Activated CD4-positive, alpha-beta memory T cell treated with anti-CD3 and anti-CD28 coated beads for 36 hours (primary cell): Measurements from ENCODE around the gene TMEM236. TPM values are rescaled to one million over a fixed set of nuclear protein-coding genes. Genes with fewer than 3 reads are reported as not detected.
A peak's percentile ranks its signal among the peaks of the same experiment; 100 is the strongest.

Source experiments
- CTCF ChIA-PET: fragments of 350-600 bp; sonication (Branson Sonifier 250); formaldehyde crosslinking; loops from one replicate; lab custom pipeline; 2021; ENCODE audit warnings: antibody characterized with exemption, inconsistent platforms; lab: Charles Lee
- POLR2A ChIA-PET: fragments of 350-600 bp; sonication (Branson Sonifier 250); formaldehyde crosslinking; loops from one replicate; lab custom pipeline; 2021; ENCODE audit warnings: antibody characterized with exemption; lab: Charles Lee
- DNase-seq: peaks from one replicate; pipeline ENCODE4 v3.0.0-alpha.2; 2020
- H3K27ac Mint-ChIP-seq: one replicate; pipeline ENCODE4 v1.8.0; 2021; ENCODE audit warnings: mixed read lengths
- H3K27me3 Mint-ChIP-seq: one replicate; pipeline ENCODE4 v1.8.0; 2021; ENCODE audit warnings: mixed read lengths
- H3K36me3 Mint-ChIP-seq: one replicate; pipeline ENCODE4 v1.8.0; 2021; ENCODE audit warnings: mixed read lengths
- H3K4me1 Mint-ChIP-seq: one replicate; pipeline ENCODE4 v1.8.0; 2021; ENCODE audit warnings: low read depth, mixed read lengths
- H3K4me3 Mint-ChIP-seq: one replicate; pipeline ENCODE4 v1.8.0; 2021; ENCODE audit warnings: mild to moderate bottlenecking, mixed read lengths
- H3K9me3 Mint-ChIP-seq: one replicate; pipeline ENCODE4 v1.8.0; 2021; ENCODE audit warnings: mixed read lengths
- intact Hi-C: fragments of 100-400 bp; cut with micrococcal nuclease; formaldehyde crosslinking; loops from one replicate; pipeline ENCODE4 v1.15.1; 2023
- total RNA-seq, 2 experiments: library from RNA; stranded (reverse); gene quantifications; one replicate each; pipeline ENCODE4 v1.2.3, GENCODE V29; 2021

TMEM236 gene
- total RNA-seq, 2 experiments from 2014 or later = 0.07 to 0.10 TPM

- Mint-ChIP-seq H3K4me3 (no peak overlapping the region), H3K27me3 (no peaks in the 10 kb centered on the region), H3K9me3 (no peaks in the 10 kb centered on the region), H3K27ac (no peak overlapping the region), H3K36me3 (no peaks in the 10 kb centered on the region), H3K4me1 (no peaks in the 10 kb centered on the region)
- ChIA-PET POLR2A (no interaction called here), CTCF (no interaction called here)
- intact Hi-C loops = no loop called here
- DNase-seq = no peak
These were observed 43.1 kb downstream of the TMEM236 start for GRCh38 chr10:17795083-17795482.

- Mint-ChIP-seq H3K4me3 (no peak overlapping the region), H3K36me3 (no peaks in the 10 kb centered on the region), H3K9me3 (no peaks in the 10 kb centered on the region), H3K4me1 (no peaks in the 10 kb centered on the region), H3K27ac (no peak overlapping the region), H3K27me3 (no peaks in the 10 kb centered on the region)
- no peak for DNase-seq
- ChIA-PET POLR2A (no interaction called here), CTCF (no interaction called here)
- intact Hi-C loops = no loop called here
These were observed 44.0 kb downstream of the TMEM236 start for GRCh38 chr10:17795813-17796594.

DNA sequence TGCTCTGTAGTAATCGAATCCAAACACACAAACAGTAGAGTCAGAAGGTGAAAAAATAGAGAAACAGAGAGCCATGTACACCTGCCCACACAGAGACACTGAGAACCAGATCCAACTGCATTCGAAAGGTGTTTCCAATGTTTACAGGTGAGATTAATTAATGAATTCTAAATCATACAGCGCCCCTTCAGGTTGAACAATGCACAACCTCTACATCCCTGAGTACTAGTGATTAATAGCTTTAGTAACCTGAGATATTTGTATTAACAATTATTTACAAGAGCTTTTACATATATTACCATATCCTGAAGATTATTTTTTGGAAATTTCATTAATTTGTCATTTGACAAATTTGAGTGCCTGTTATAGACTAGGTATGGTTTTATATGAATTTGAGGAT is 49.5 kb downstream of the TMEM236 start:
- intact Hi-C loops = no loop called here
- Mint-ChIP-seq H3K27ac (no peak overlapping the region), H3K4me3 (no peak overlapping the region), H3K36me3 (no peaks in the 10 kb centered on the region), H3K4me1 (peaks cover 7% of the 10 kb centered on the region), H3K27me3 (peaks cover 4% of the 10 kb centered on the region), H3K9me3 (no peaks in the 10 kb centered on the region)
- no peak for DNase-seq
- ChIA-PET CTCF (no interaction called here), POLR2A (no interaction called here)

GRCh38 chr10:17802350-17802749 is 50.3 kb downstream of the TMEM236 start:
- POLR2A ChIA-PET = no interaction called here
- intact Hi-C loops = no loop called here
- H3K27ac Mint-ChIP-seq = no peak overlapping the region

GRCh38 chr10:17802976-17803375 is 51.0 kb downstream of the TMEM236 start:
- ChIA-PET CTCF (no interaction called here), POLR2A (no interaction called here)
- Mint-ChIP-seq H3K9me3 (no peaks in the 10 kb centered on the region), H3K4me1 (peaks cover 7% of the 10 kb centered on the region), H3K27ac (no peak overlapping the region), H3K27me3 (peaks cover 6% of the 10 kb centered on the region), H3K36me3 (no peaks in the 10 kb centered on the region), H3K4me3 (no peak overlapping the region)
- intact Hi-C loops = no loop called here
- no peak for DNase-seq

More at GRCh38 chr10:17802350-17802749, 50.3 kb downstream of the TMEM236 start:
- Mint-ChIP-seq H3K4me3 (no peak overlapping the region), H3K4me1 (peaks cover 7% of the 10 kb centered on the region), H3K27me3 (peaks cover 6% of the 10 kb centered on the region), H3K9me3 (no peaks in the 10 kb centered on the region), H3K36me3 (no peaks in the 10 kb centered on the region)
- CTCF ChIA-PET = no interaction called here
- DNase-seq = no peak

GRCh38 chr10:17805330-17805729 is 53.3 kb downstream of the TMEM236 start:
- H3K4me1 Mint-ChIP-seq = peaks cover 14% of the 10 kb centered on the region
- H3K9me3 Mint-ChIP-seq = no peaks in the 10 kb centered on the region
- no peak for DNase-seq
- H3K4me3 Mint-ChIP-seq = no peak overlapping the region
- ChIA-PET POLR2A (no interaction called here), CTCF (no interaction called here)
- no peak overlapping the region for H3K27ac Mint-ChIP-seq
- no peaks in the 10 kb centered on the region for H3K36me3 Mint-ChIP-seq
- peaks cover 18% of the 10 kb centered on the region for H3K27me3 Mint-ChIP-seq
- intact Hi-C loops = no loop called here

- Mint-ChIP-seq H3K4me3 (no peak overlapping the region), H3K27me3 (peaks cover 24% of the 10 kb centered on the region), H3K27ac (no peak overlapping the region), H3K4me1 (peaks cover 15% of the 10 kb centered on the region), H3K36me3 (no peaks in the 10 kb centered on the region), H3K9me3 (no peaks in the 10 kb centered on the region)
- peak; percentile 29 for DNase-seq
- intact Hi-C loops = no loop called here
- ChIA-PET POLR2A (no interaction called here), CTCF (no interaction called here)
These were observed 54.0 kb downstream of the TMEM236 start for GRCh38 chr10:17805921-17806577.

- no peaks in the 10 kb centered on the region for H3K9me3 Mint-ChIP-seq
- POLR2A ChIA-PET = no interaction called here
- DNase-seq = no peak
- H3K36me3 Mint-ChIP-seq = no peaks in the 10 kb centered on the region
- intact Hi-C loops = no loop called here
- peaks cover 41% of the 10 kb centered on the region for H3K27me3 Mint-ChIP-seq
- no peak within 1 kb of the TSS for H3K4me3 Mint-ChIP-seq
- H3K27ac Mint-ChIP-seq = no peak within 1 kb of the TSS
- H3K4me1 Mint-ChIP-seq = peaks cover 8% of the 10 kb centered on the region
- CTCF ChIA-PET = no interaction called here
These were observed 57.2 kb downstream of the TMEM236 start, which contains the start of gene MRC1 for GRCh38 chr10:17808971-17809841. TSS of gene MRC1 (plus strand) at chr10:17809348. CDS start at chr10:17809466, 118 bp downstream.

DNA sequence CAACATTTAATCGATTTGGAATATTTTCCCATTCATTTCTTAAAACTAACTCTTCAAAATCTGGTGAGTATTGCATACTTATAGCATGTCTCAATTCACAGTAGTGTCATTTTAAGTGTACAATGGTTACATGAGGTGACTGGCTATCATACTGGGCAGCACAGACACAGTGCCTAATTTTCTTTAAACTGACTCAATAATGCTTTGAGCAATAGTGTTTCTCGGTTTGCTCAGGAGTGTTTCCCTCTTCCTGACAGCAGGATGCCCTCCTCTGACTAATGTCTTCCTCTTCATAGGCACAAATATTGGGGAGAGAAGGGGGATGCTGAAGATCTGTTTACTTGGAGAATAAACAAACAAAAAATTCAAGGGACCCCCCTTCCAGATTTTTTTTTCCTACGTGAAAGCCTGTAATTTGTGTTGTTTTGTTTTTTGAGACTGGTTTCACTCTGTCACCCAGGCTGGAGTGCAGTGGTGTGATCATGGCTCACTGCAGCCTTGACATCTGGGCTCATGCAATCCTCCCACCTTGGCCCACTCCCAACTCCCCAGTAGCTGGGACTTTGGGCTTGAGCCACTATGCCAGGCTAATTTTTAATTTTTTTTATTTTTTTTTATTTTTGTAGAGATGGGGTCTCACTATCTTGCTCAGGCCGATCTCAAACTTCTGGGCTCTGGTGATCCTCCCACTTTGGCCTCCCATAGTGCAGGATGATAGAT is 59.3 kb downstream of the TMEM236 start:
- no peak overlapping the region for H3K27ac Mint-ChIP-seq
- CTCF ChIA-PET = no interaction called here
- peaks cover 8% of the 10 kb centered on the region for H3K4me1 Mint-ChIP-seq
- no peaks in the 10 kb centered on the region for H3K36me3 Mint-ChIP-seq
- DNase-seq = no peak
- POLR2A ChIA-PET = no interaction called here
- intact Hi-C loops = no loop called here
- H3K4me3 Mint-ChIP-seq = no peak overlapping the region
- peaks cover 41% of the 10 kb centered on the region for H3K27me3 Mint-ChIP-seq
- H3K9me3 Mint-ChIP-seq = no peaks in the 10 kb centered on the region

DNA sequence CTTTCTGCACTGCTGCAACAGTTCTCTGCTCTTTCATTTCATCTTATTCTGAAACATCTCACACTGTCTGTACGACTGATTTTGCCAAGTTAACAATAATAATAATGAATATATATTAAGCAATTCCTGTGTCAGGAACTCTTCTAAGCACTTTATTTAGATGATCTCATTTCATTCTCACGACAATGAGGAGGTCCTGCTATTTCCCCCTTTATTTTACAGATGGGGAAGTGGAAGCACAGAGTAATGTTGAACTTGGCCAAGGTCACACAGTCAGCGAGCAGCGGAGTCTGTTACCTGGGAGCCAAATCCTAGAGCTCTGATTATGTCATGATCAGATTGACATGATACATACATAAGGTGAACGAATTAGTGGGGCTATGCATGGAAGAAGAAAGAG is 63.0 kb downstream of the TMEM236 start:
- intact Hi-C loops = no loop called here
- H3K4me3 Mint-ChIP-seq = no peak overlapping the region
- peaks cover 29% of the 10 kb centered on the region for H3K27me3 Mint-ChIP-seq
- peaks cover 3% of the 10 kb centered on the region for H3K4me1 Mint-ChIP-seq
- no peak for DNase-seq
- POLR2A ChIA-PET = no interaction called here
- no peaks in the 10 kb centered on the region for H3K9me3 Mint-ChIP-seq
- no peaks in the 10 kb centered on the region for H3K36me3 Mint-ChIP-seq
- H3K27ac Mint-ChIP-seq = no peak overlapping the region
- CTCF ChIA-PET = no interaction called here

DNA sequence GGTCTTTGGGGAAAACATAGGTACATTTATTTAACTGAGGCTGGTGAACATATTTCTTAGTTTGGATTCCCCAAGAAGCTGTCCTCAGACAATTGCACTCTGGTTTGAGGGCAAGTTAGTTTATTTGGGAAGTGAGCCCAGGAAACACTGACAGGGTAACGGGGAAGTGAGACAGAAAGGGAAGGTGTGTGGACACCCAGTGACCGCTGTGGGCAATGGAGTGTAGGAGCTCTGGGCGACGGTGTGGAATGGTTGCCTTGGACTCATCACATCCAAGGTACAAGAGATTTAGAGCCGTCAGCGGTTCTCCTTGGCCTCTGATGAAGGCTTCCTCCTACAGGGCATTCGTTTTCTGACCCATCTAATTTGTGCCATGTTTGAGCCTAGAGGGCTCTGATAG is 64.2 kb downstream of the TMEM236 start:
- H3K36me3 Mint-ChIP-seq = no peaks in the 10 kb centered on the region
- POLR2A ChIA-PET = no interaction called here
- no peak for DNase-seq
- intact Hi-C loops = no loop called here
- H3K4me3 Mint-ChIP-seq = no peak overlapping the region
- H3K27ac Mint-ChIP-seq = no peak overlapping the region
- peaks cover 18% of the 10 kb centered on the region for H3K27me3 Mint-ChIP-seq
- H3K4me1 Mint-ChIP-seq = no peaks in the 10 kb centered on the region
- CTCF ChIA-PET = no interaction called here
- no peaks in the 10 kb centered on the region for H3K9me3 Mint-ChIP-seq

- no peaks in the 10 kb centered on the region for H3K4me1 Mint-ChIP-seq
- H3K4me3 Mint-ChIP-seq = no peak overlapping the region
- ChIA-PET CTCF (no interaction called here), POLR2A (no interaction called here)
- H3K9me3 Mint-ChIP-seq = no peaks in the 10 kb centered on the region
- no peak for DNase-seq
- intact Hi-C loops = no loop called here
- no peaks in the 10 kb centered on the region for H3K36me3 Mint-ChIP-seq
- H3K27me3 Mint-ChIP-seq = peaks cover 14% of the 10 kb centered on the region
- H3K27ac Mint-ChIP-seq = no peak overlapping the region
These were observed 65.3 kb downstream of the TMEM236 start for GRCh38 chr10:17817316-17817715.
